ENCODE results near the gene METTL21C.

The METTL21C gene

DNA sequence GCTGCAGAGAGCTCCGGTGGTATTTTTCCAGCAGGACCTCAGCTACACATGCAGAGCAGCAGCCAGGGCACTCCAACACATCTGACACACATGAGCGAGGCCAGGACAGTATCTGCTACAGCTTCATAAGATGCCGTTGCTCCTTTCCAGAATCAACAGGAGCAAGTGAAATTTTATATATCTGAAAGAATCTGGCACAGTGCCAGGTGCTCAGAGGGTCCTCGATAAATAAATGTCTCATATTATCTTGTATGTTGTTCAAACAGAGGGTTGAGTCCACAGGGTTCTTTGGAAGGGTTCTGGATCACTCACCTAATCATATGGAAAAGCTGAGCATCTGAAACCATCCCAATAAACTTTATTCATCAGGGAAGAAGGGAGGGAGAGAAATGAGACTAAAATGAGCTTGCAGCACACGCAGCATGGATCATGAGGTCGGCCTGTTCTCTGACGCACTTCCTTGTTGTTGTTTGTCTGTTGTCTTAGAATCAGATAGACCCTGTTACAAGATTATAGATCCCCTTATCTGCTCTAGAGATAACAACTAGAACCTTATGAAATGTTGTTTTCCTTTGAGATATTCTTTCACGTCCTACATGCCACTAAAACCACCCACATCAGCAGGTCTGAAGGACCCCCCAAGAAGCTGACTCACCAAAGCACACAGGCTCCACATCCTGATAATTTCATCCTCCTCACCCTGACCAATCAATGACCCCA is 3.2 kb upstream of the METTL21C start:
- no peak for DNase-seq (ENCODE audit: low read depth)

DNA sequence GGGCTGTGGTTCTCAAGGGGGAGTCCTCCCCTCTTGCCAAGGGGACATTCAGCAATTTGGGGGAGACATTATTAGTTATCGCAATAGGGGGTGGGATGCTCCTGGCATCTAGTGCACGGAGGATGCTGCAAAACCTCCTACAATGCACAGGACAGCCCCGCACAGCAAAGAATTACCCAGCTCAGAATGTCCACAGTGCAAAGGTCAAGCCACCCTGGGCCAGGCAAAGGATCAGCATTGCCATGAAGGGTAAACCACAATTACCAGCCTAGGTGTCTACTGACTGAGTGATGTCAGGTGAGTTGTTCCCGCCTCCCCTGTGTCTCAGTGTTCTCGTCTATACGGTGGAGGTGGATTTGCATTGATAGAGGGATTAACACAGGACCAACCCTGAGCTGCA is 2.4 kb upstream of the METTL21C start:
- DNase-seq (ENCODE audit: low read depth): no peak

- no peak for DNase-seq (ENCODE audit: low read depth)
These were observed 1.6 kb upstream of the METTL21C start for GRCh38 chr13:102696465-102696864.

- DNase-seq (ENCODE audit: low read depth): no peak
These were observed 1.1 kb downstream of the METTL21C start for GRCh38 chr13:102693776-102694175.

- no peak for DNase-seq (ENCODE audit: low read depth)
These were observed 1.6 kb downstream of the METTL21C start for GRCh38 chr13:102693250-102693649.

DNA sequence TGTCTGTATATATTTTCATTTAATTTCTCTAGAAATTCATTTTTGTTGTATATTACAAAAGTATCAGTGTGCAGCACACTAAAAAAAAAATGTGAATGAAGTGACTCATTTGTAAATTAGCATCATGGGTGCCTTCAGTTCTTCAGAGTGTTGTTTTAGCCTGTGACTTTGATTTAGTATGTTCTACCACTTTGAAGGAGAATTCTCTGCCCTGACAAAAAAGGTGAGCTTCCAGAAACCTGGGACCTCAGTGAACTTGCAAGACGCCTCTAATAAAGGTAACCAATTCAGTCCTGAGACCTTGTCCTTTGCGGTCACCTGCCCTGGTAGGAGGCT is 2.4 kb downstream of the METTL21C start:
- DNase-seq (ENCODE audit: low read depth): no peak

- DNase-seq (ENCODE audit: low read depth): no peak
These were observed 4.0 kb downstream of the METTL21C start for GRCh38 chr13:102690883-102691282.

GRCh38 chr13:102688306-102688973 is 6.4 kb downstream of the METTL21C start:
- DNase-seq (ENCODE audit: low read depth): no peak

DNA sequence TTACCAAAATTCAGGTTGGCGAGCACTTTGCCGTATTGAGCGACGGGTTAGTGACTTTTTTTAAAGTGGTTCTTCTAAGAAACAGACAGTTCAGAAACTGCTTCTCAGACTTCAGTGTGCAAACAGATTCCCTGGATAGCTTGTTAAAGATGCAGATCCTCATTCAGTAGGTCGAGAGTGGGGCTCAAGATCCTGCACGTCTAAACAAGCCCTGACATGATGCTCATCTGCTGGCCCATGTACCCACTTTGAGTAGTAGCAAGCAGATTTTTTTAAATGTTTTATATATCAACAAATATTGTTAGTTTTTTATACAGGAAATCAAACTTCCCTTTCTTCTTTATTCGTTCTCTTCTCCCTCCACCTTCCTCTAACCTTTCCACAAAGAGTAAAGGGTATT is 7.3 kb downstream of the METTL21C start:
- DNase-seq (ENCODE audit: low read depth): no peak

DNA sequence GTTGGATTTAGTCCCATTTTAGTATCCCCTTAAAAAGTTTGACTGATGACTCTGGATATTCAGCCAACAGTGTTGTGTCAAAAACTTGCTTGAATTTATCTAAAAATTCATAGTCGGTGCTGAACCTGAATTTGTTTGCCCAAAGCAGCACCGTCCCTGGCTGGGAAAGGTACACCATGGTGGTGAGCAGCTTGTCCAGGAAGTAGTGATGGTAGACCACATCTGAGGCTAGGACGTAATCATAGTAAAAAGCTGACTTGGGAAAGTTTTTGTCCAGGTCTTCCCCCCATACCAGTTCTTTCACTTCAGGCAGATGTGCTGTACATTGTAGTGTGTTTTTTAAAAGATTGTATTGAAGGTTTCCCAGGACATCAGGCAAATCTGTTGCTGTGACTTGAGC is 8.8 kb downstream of the METTL21C start:
- DNase-seq (ENCODE audit: low read depth): no peak

- DNase-seq (ENCODE audit: low read depth): no peak
These were observed 11.2 kb downstream of the METTL21C start for GRCh38 chr13:102683637-102684036.

GRCh38 chr13:102682727-102683126 is 12.1 kb downstream of the METTL21C start:
- DNase-seq (ENCODE audit: low read depth): no peak

- DNase-seq (ENCODE audit: low read depth): no peak
These were observed 12.6 kb downstream of the METTL21C start for GRCh38 chr13:102682211-102682610.

DNA sequence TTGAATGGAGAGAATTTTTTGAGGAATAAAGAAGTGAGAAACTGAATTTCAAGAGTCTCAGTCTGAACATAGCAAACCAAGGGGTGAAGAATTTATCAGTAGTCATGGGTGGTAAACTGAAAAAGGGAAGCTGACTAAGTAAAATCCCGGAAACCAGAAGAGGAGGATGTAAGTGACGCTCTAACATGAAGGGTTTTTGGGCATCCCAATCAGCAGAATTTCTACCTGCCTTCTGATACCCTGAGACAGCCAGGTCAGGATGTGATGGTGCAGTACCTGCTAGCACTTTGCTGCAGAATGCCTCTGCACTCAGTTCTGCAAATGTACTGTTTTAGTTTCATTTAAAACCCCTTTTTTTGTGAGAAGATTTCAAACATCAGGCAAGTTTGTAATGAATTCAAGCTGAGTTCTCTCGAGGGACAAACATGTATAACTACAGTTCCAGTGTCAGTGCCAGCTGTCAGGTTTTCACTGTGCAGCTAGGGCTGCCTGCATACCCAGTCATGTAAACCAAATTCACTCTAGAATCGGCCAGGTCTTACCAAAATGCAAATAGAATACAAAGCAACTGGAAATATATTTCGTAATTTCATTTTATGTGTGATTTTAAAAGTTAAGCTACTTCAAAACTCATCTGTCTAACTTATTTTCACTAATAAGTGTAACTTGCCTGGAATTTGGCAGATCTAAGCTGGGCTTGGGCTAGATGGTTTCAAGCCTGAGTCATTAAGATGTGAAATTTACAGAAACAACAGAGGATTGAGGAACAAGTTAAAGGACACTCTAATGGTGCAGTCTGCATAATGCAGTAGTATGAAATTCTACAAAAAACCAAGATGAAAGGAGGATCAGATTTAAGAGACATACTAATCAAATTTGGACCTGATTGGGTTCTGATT is 13.8 kb downstream of the METTL21C start:
- peak; percentile 18 for DNase-seq (ENCODE audit: low read depth)

DNA sequence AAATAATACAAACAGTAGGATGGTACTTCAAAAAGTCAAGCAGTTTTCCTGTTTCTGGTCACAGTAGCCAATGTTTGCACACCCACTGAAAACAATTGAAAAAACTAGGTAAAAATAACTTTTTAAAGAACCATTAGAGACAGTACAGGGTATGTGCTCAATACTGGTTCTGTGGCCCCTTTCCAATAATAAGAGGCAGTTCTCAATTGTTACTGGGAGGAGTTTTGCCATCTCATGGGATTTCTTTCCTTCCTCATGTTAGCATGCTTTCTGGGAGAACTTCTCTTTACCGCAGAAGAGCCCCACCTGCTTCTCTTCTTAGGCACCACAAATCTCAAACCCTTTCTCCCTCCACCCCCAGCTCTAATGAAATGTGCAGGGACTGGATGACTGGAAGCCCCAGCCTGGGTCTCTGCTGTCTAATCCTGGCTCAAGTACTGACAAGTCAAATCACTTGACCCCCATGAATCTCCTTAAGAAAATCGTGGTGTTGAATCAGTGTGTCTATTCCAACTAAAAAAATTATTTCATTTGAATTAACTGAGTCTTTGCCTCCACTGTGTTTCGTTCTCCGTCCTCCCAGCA is 14.6 kb downstream of the METTL21C start:
- DNase-seq (ENCODE audit: low read depth): no peak

GRCh38 chr13:102679449-102680132 is 15.3 kb downstream of the METTL21C start:
- no peak for DNase-seq (ENCODE audit: low read depth)

- DNase-seq (ENCODE audit: low read depth): no peak
These were observed 16.3 kb downstream of the METTL21C start for GRCh38 chr13:102678339-102679107.

DNA sequence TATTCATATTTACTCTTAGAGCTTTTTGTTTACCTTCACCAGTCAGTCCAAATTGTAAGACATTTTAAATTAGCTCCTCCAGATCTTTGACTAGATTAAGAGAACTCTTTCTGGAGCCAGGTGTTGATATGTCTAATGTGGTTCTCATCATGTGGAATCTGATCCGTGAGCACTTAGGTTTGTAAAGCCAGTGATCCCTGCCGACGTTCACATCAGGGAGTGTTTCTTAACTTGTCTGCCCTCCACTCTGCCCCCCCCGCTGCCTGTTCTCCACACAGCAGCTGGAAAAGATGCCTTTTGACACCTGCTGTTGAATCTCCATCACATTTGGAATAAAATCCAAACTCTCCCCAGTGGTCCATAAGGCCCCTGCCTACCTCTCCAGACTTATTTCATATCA is 17.7 kb downstream of the METTL21C start:
- DNase-seq (ENCODE audit: low read depth): no peak

GRCh38 chr13:102675115-102675514 is 19.7 kb downstream of the METTL21C start:
- DNase-seq (ENCODE audit: low read depth): no peak

- DNase-seq (ENCODE audit: low read depth): no peak
These were observed 24.7 kb downstream of the METTL21C start for GRCh38 chr13:102670130-102670529.

- DNase-seq (ENCODE audit: low read depth): no peak
These were observed 26.9 kb downstream of the METTL21C start for GRCh38 chr13:102667911-102668310.
